Measurements from ENCODE around the gene DGKI.

DGKI gene

DNA sequence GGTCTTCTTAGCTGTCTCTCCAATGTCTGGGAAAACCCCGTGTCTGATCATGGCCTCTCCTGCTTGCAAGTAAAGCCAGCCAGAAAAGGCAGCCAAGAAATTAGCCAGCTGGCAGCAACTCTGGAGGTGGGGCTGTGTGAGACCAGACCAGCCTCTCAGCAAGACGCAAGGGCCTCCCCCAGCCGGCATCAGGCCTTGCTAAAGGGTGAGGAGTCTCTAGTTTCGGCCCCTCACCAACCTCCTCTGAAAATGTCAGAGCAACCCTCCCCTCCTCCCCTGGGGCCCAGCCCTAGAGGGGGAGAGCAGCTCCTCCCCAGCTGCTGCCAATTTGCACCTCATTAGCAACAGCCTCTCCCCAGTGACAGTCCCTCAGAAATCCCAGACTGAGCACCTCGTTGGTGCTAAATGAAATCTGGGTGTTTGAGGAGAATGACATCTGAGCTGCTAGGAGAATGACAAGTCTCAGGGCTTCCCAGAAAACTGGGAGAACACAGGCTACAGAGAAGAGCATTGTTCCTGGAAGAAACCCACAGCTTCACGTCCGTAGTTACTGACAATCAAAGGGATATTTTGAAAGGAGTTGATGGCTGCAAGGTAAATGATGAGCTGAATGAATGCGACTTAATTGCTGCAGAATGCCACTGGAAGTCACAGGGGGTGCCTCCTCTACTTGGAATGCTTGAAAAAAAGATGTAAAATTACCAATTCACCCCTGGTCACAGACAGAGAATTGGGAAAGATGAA, 25.9 kb downstream of the DGKI start:
- Histone ChIP-seq H3K36me3 (ENCODE audit: insufficient read depth, low read length) (no peaks in the 10 kb centered on the region), H2AFZ (ENCODE audit: low read depth, low read length) (peak overlapping the region; percentile 31), H3K27me3 (ENCODE audit: insufficient read depth, low read length) (no peaks in the 10 kb centered on the region), H3K4me3 (ENCODE audit: low read length) (peak overlapping the region; percentile 22), H3K4me1 (ENCODE audit: insufficient read depth, low read length) (peaks cover 24% of the 10 kb centered on the region), H3K9me3 (ENCODE audit: low read length) (no peaks in the 10 kb centered on the region)

DNA sequence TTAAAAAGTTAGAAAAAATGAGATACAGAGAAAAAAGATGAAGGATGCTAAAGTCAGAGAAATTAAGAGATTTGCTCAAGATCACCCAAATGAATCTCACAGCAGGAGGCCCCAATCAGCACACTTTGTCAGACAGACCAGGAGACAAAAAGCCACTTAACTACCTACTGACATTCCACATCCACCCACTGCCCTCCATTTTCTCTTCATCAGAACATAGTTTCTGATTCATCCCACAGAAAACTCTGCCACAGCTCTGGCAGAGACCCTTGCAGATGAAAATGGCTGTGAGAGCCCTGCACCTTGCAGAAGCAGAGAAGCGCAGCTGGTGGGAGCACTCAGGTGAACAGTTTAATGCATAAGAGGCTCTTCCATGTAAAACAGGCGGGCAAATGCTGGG, 26.6 kb downstream of the DGKI start:
- Histone ChIP-seq H2AFZ (ENCODE audit: low read depth, low read length) (peak overlapping the region; percentile 31), H3K36me3 (ENCODE audit: insufficient read depth, low read length) (no peaks in the 10 kb centered on the region), H3K4me3 (ENCODE audit: low read length) (peak overlapping the region; percentile 22), H3K27me3 (ENCODE audit: insufficient read depth, low read length) (no peaks in the 10 kb centered on the region), H3K4me1 (ENCODE audit: insufficient read depth, low read length) (peaks cover 24% of the 10 kb centered on the region), H3K9me3 (ENCODE audit: low read length) (no peaks in the 10 kb centered on the region)

DNA sequence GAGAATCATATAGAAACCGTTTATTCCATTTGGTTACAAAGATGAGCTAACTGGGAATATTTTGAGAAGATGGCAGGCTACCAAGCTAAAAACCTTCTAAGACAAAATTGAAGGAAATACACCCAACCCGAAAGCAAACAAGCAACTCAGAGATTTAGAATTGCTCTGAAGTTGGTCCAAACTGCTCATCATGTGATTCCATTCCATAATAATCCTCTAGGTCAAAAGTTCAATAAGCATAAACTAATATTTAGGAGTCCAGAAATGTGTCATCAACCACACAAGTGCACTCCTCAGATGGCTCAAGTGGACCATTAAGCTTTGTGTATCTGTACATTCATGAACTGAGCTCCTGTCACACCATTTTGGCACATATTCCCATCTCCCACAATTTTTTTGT, 28.7 kb downstream of the DGKI start:
- H3K9me3 ChIP-seq (ENCODE audit: low read length): no peaks in the 10 kb centered on the region
- H3K4me3 ChIP-seq (ENCODE audit: low read length): no peak overlapping the region
- peaks cover 24% of the 10 kb centered on the region for H3K4me1 ChIP-seq (ENCODE audit: insufficient read depth, low read length)
- no peaks in the 10 kb centered on the region for H3K36me3 ChIP-seq (ENCODE audit: insufficient read depth, low read length)
- H2AFZ ChIP-seq (ENCODE audit: low read depth, low read length): no peak overlapping the region
- H3K27me3 ChIP-seq (ENCODE audit: insufficient read depth, low read length): no peaks in the 10 kb centered on the region

DNA sequence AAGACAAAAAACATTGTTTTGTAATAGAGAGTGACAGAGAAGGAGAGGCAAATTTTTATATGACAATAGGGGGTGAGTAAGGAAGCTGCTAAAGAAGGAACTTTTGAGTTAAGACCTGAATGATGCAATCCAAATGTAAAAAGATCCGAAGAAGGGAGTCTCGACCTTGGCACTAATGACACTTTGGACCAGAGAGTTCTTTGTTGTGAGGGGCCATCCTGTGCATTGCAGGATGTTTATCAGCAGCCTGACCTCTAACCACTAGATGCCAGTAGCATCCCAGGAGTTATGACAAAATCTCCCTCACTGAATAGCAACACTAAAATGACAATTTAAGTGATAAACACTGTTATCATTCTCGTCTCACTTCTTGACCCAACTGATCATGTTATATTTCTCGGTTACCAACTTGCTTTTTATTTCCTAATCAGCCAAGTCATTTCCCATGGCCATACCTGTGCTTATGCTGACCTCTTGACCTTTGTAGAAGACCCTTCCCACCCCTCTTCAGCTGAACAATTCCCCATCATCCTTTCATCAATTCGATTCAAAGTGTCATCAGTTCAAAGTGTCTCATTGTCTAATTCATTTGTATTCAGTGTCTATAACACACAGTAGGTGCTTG, 30.0 kb downstream of the DGKI start:
- Histone ChIP-seq H3K4me1 (ENCODE audit: insufficient read depth, low read length) (peaks cover 24% of the 10 kb centered on the region), H3K27me3 (ENCODE audit: insufficient read depth, low read length) (no peaks in the 10 kb centered on the region), H2AFZ (ENCODE audit: low read depth, low read length) (no peak overlapping the region), H3K36me3 (ENCODE audit: insufficient read depth, low read length) (no peaks in the 10 kb centered on the region), H3K9me3 (ENCODE audit: low read length) (no peaks in the 10 kb centered on the region), H3K4me3 (ENCODE audit: low read length) (no peak overlapping the region)

DNA sequence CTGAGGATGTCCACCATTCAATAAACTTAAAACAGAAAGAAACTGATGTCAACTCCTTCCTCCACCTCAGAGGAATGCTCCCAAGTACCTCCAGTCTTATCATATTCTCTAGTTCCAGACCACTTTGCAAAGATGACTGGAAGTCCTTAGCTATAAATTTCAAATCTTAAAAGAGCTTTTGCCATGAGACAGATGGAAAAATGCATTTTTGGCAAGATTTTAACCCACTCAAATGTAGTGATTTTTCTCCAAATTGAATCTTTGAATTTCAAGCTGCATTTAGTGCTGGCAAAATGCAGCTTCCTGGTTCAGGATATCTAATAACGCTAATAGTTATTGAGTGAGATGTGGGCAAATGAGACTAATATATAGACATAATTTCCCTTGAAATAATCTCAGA, 33.2 kb downstream of the DGKI start:
- no peaks in the 10 kb centered on the region for H3K36me3 ChIP-seq (ENCODE audit: insufficient read depth, low read length)
- H3K27me3 ChIP-seq (ENCODE audit: insufficient read depth, low read length): no peaks in the 10 kb centered on the region
- no peaks in the 10 kb centered on the region for H3K9me3 ChIP-seq (ENCODE audit: low read length)
- no peak overlapping the region for H3K4me3 ChIP-seq (ENCODE audit: low read length)
- no peak overlapping the region for H2AFZ ChIP-seq (ENCODE audit: low read depth, low read length)
- H3K4me1 ChIP-seq (ENCODE audit: insufficient read depth, low read length): peaks cover 5% of the 10 kb centered on the region

DNA sequence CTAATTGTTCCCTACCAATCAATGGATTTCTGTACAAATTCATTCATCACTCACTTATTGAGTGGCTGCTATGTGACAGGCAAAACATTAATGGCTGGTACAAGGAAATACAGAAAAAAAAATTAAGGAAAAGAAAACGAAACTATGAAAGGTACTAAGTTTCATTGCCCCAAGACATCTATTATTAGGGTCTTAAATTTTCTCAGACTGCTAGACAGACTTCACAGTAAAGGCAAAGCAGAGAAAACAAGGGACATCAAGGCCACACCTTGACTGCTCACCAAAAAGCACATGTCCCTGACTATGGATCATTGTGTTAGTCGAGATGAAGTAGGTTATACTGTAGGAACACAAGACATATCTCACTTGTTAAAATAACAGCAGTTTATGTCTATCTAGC, 36.5 kb downstream of the DGKI start:
- H3K36me3 ChIP-seq (ENCODE audit: insufficient read depth, low read length): no peaks in the 10 kb centered on the region
- H3K27me3 ChIP-seq (ENCODE audit: insufficient read depth, low read length): no peaks in the 10 kb centered on the region
- no peaks in the 10 kb centered on the region for H3K9me3 ChIP-seq (ENCODE audit: low read length)
- H2AFZ ChIP-seq (ENCODE audit: low read depth, low read length): no peak overlapping the region
- H3K4me3 ChIP-seq (ENCODE audit: low read length): no peak overlapping the region
- peaks cover 9% of the 10 kb centered on the region for H3K4me1 ChIP-seq (ENCODE audit: insufficient read depth, low read length)

DNA sequence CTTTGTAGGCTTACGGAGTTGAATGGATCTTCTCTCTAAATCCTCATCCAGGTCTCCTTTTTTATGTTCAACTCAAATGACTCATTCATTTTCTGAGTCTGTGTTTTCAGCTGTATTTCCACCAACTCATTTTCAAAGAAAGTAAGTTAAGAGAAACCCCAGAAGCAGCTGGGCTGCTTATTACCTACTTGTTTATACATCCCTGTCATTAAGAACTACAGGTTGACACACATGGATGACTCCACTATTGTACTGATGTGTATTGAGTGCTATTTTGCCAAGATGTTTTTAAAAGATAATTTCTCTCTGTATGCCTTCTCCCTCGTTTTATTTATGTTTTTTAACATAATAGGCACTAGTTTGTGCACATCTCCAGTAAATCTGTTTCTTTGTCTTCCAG, 41.9 kb downstream of the DGKI start:
- H3K9me3 ChIP-seq (ENCODE audit: low read length): no peaks in the 10 kb centered on the region
- H3K36me3 ChIP-seq (ENCODE audit: insufficient read depth, low read length): no peaks in the 10 kb centered on the region
- H2AFZ ChIP-seq (ENCODE audit: low read depth, low read length): no peak overlapping the region
- no peaks in the 10 kb centered on the region for H3K27me3 ChIP-seq (ENCODE audit: insufficient read depth, low read length)
- no peak overlapping the region for H3K4me3 ChIP-seq (ENCODE audit: low read length)
- peaks cover 22% of the 10 kb centered on the region for H3K4me1 ChIP-seq (ENCODE audit: insufficient read depth, low read length)

DNA sequence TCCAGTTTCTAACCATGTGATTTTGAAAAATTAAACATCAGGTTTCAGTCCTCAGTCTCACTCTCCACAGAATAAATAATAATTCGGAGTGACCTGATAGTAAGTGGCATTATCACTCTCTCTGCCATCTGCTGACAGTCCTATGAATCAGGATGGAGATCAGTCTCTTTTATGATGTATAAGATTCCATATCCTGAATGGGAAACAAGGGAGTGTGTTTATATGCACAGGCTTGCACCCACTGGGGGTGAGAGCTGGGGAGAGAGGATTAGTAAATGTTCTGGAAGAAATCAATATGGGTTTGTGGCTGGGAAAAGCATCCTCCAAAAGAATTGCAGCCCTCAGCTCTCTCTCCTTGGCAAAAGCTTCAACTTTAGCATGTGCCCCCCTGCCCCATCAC, 45.3 kb downstream of the DGKI start:
- H3K4me3 ChIP-seq (ENCODE audit: low read length): no peak overlapping the region
- H3K36me3 ChIP-seq (ENCODE audit: insufficient read depth, low read length): no peaks in the 10 kb centered on the region
- H2AFZ ChIP-seq (ENCODE audit: low read depth, low read length): no peak overlapping the region
- no peaks in the 10 kb centered on the region for H3K27me3 ChIP-seq (ENCODE audit: insufficient read depth, low read length)
- peaks cover 22% of the 10 kb centered on the region for H3K4me1 ChIP-seq (ENCODE audit: insufficient read depth, low read length)
- H3K9me3 ChIP-seq (ENCODE audit: low read length): no peaks in the 10 kb centered on the region

DNA sequence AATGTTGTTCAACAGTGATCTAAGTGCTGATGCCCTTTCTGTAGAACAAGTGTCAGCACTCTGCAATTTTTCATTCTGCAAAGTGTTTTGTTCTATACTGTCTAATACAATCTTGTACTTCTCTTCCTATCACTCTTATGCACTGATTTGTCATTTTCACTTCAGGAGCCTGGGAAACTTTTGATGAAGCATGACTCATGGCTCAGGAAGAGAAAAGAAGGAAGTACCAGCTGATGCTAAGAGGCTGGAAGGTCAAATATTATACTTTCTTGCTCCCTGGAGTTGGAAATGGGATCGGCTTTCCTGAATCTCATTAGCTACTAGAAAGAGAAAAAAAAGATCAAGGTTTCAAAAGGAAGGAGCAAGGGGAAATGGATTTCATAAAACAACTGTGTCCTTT, 45.8 kb downstream of the DGKI start:
- no peak overlapping the region for H2AFZ ChIP-seq (ENCODE audit: low read depth, low read length)
- no peaks in the 10 kb centered on the region for H3K36me3 ChIP-seq (ENCODE audit: insufficient read depth, low read length)
- H3K4me1 ChIP-seq (ENCODE audit: insufficient read depth, low read length): peaks cover 20% of the 10 kb centered on the region
- H3K4me3 ChIP-seq (ENCODE audit: low read length): no peak overlapping the region
- H3K9me3 ChIP-seq (ENCODE audit: low read length): no peaks in the 10 kb centered on the region
- no peaks in the 10 kb centered on the region for H3K27me3 ChIP-seq (ENCODE audit: insufficient read depth, low read length)

DNA sequence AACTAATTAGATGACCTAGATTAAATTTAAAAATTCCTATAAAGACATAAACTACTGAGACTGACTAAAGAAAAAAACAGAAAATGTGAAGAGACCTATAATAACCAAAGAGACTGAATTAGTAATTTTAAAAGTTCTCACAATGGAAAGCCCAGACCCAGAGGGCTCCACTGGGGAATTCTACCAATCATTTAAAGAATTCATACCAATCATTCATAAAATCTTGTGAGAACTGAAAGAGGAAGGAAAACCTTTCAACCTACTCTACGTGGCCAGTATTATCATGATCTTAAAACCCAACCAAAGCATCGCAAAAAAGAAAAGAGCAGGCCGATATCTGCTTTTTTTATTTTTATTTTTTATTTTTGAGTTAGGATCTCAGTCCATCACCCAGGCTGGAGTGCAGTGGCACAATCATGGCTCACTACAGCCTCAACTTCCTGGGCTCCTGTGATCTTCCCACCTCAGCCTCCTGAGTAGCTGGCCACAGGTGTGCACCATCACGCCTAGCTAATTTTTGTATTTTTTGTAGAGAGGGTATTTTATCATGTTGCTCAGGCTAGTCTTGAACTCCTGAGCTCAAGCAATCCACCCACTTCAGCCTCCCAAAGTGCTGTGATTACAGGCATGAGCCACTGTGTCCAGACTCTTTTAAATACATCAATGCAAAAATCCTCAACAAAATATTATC, 48.6 kb downstream of the DGKI start:
- Histone ChIP-seq H2AFZ (ENCODE audit: low read depth, low read length) (no peak overlapping the region), H3K36me3 (ENCODE audit: insufficient read depth, low read length) (no peaks in the 10 kb centered on the region), H3K9me3 (ENCODE audit: low read length) (no peaks in the 10 kb centered on the region)

DNA sequence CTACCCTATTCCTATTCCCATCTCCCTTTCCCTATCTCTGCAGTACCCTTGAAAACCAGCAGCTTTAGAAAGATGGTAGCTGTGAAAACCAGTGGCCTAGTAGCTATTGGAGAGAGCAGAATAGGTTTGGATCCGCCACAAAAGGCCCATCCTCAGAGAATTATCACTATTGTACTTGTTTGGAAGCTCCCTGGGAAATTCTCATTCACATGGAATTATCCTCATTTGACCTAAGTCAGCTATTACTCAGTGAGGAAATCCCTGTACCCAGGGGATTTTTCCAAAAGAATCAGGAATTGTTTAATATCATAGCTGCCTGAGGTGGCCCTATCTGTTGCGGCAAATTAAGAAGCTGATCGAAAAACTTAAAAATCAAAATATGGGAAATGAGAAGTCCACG, 51.6 kb downstream of the DGKI start:
- no peaks in the 10 kb centered on the region for H3K9me3 ChIP-seq (ENCODE audit: low read length)
- H2AFZ ChIP-seq (ENCODE audit: low read depth, low read length): no peak overlapping the region
- H3K36me3 ChIP-seq (ENCODE audit: insufficient read depth, low read length): no peaks in the 10 kb centered on the region
- no peak overlapping the region for H3K4me3 ChIP-seq (ENCODE audit: low read length)
- H3K4me1 ChIP-seq (ENCODE audit: insufficient read depth, low read length): peaks cover 3% of the 10 kb centered on the region
- H3K27me3 ChIP-seq (ENCODE audit: insufficient read depth, low read length): no peaks in the 10 kb centered on the region

More for the DNA sequence above, 48.6 kb downstream of the DGKI start:
- Histone ChIP-seq H3K4me3 (ENCODE audit: low read length) (no peak overlapping the region), H3K27me3 (ENCODE audit: insufficient read depth, low read length) (no peaks in the 10 kb centered on the region), H3K4me1 (ENCODE audit: insufficient read depth, low read length) (peaks cover 8% of the 10 kb centered on the region)

DNA sequence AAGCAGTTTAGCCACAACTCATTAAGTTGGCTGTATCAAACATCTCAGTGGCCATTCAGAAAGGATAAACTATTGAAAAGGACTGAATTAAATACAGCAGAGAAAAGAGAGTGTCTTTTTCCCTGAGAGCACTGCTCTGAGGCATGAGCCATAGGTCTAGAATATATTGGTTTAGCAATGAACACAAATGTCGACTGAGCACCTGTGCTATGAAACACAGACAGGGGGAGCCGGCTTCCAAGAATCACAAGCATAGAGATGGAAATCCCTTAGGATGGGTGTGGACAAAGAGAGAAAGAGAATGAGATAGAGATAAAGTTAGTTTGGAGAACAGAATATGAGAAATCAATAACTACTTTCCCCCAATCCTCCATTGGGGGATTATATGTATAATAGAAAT, 54.8 kb downstream of the DGKI start:
- Histone ChIP-seq H3K36me3 (ENCODE audit: insufficient read depth, low read length) (no peaks in the 10 kb centered on the region), H3K9me3 (ENCODE audit: low read length) (no peaks in the 10 kb centered on the region), H3K4me3 (ENCODE audit: low read length) (no peak overlapping the region), H3K4me1 (ENCODE audit: insufficient read depth, low read length) (peaks cover 21% of the 10 kb centered on the region), H3K27me3 (ENCODE audit: insufficient read depth, low read length) (no peaks in the 10 kb centered on the region), H2AFZ (ENCODE audit: low read depth, low read length) (no peak overlapping the region)

DNA sequence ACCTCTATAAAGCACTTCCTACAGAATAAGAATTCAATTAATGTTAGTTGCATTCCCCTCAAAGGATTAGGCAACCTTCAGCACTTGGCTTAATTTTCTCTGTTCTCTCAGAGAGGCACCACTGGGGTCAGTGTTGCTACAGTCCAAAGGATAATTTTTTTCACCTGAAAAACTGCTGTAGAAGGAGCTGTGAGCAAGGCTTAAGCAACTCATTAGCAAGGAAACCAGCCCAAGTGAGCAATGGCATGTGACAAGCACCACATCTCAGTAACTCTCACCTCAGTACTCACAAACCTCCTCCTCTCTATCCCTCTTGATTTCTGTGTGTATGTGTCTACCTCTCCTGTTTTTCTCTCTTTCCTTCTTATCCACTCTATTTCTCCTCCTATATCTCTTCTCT, 55.9 kb downstream of the DGKI start:
- Histone ChIP-seq H3K9me3 (ENCODE audit: low read length) (no peaks in the 10 kb centered on the region), H3K36me3 (ENCODE audit: insufficient read depth, low read length) (no peaks in the 10 kb centered on the region), H3K27me3 (ENCODE audit: insufficient read depth, low read length) (no peaks in the 10 kb centered on the region), H3K4me1 (ENCODE audit: insufficient read depth, low read length) (peaks cover 21% of the 10 kb centered on the region), H2AFZ (ENCODE audit: low read depth, low read length) (no peak overlapping the region), H3K4me3 (ENCODE audit: low read length) (no peak overlapping the region)

All from neuron (in vitro differentiated cells).